ENCODE results near the gene LGALS7. TPM values are rescaled to one million over a fixed set of nuclear protein-coding genes. Genes with fewer than 3 reads are reported as not detected.

The LGALS7 gene
- total RNA-seq, 4 donors from 2014 or later: not detected

DNA sequence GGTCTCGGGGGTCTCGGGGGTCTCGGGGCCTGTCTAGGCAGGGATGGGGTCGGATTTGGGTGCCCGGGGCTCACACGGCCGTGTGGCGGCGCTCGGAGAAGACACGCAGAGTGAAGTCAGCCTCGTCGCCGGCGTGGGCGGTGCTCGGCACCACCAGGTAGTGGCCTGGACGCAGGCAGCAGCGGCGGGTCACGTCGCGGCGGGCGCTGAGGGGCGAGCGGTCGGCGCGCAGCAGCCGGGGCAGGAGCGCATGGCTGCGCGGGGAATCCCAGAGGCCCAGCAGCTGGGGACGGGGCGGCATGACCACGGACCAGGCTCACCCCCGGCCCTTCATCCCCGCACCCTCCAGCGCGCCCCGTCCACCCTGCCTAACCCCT is 37.3 kb downstream of the LGALS7 start:
- DNase-seq (ENCODE audit: extremely low spot score): no peak
- Histone ChIP-seq H3K4me3 (peak overlapping the region; percentile 40 to 60 (median 42)), H3K9me3 (no peaks in the 10 kb centered on the region), H3K4me1 (peaks cover 18 to 54% (median 45%) of the 10 kb centered on the region in 4 donors), H3K27ac (replicated peaks in 1 of 4) (peak overlapping the region; percentile 7 to 69 (median 36)), H3K27me3 (no peaks in the 10 kb centered on the region), H3K36me3 (peaks cover 1 to 15% (median 10%) of the 10 kb centered on the region in 4 donors)
- no CpG with 5 or more reads among the region's 42 CpGs for WGBS
- no peak for TF ChIP-seq POLR2A (IDR thresholded peaks at IDR 0.05; ENCODE audit: low read depth)
- TF ChIP-seq EP300 (IDR thresholded peaks at IDR 0.05): no peak
- TF ChIP-seq, protein P1, sequence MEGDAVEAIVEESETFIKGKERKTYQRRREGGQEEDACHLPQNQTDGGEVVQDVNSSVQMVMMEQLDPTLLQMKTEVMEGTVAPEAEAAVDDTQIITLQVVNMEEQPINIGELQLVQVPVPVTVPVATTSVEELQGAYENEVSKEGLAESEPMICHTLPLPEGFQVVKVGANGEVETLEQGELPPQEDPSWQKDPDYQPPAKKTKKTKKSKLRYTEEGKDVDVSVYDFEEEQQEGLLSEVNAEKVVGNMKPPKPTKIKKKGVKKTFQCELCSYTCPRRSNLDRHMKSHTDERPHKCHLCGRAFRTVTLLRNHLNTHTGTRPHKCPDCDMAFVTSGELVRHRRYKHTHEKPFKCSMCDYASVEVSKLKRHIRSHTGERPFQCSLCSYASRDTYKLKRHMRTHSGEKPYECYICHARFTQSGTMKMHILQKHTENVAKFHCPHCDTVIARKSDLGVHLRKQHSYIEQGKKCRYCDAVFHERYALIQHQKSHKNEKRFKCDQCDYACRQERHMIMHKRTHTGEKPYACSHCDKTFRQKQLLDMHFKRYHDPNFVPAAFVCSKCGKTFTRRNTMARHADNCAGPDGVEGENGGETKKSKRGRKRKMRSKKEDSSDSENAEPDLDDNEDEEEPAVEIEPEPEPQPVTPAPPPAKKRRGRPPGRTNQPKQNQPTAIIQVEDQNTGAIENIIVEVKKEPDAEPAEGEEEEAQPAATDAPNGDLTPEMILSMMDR (IDR thresholded peaks at IDR 0.05): no peak
- TF ChIP-seq POLR2AphosphoS5 (IDR thresholded peaks at IDR 0.05): no peak
- intact Hi-C loops (cut with DNase I): no loop called here

GRCh38 chr19:38735257-38735686 is 38.0 kb downstream of the LGALS7 start:
- H3K27me3 ChIP-seq: no peaks in the 10 kb centered on the region
- H3K27ac ChIP-seq (replicated peaks in 1 of 4): peak overlapping the region; percentile 64 to 78 (median 74)
- DNase-seq (ENCODE audit: extremely low spot score): no peak
- H3K9me3 ChIP-seq: no peaks in the 10 kb centered on the region
- TF ChIP-seq EP300 (IDR thresholded peaks at IDR 0.05): no peak
- TF ChIP-seq, protein P1 (IDR thresholded peaks at IDR 0.05): no peak
- no peak for TF ChIP-seq POLR2AphosphoS5 (IDR thresholded peaks at IDR 0.05)
- TF ChIP-seq POLR2A (IDR thresholded peaks at IDR 0.05; ENCODE audit: low read depth): no peak
- H3K36me3 ChIP-seq: peaks cover 8 to 22% (median 17%) of the 10 kb centered on the region in 4 donors
- intact Hi-C loops (cut with DNase I): no loop called here
- H3K4me1 ChIP-seq: peaks cover 18 to 59% (median 46%) of the 10 kb centered on the region in 4 donors
- H3K4me3 ChIP-seq: peak overlapping the region in 2 of 4 donors; percentile 5 to 40
- 41% methylated on average over 4 of the region's 18 CpGs for WGBS

GRCh38 chr19:38734426-38735256 is 38.7 kb downstream of the LGALS7 start:
- Histone ChIP-seq H3K27me3 (no peaks in the 10 kb centered on the region), H3K27ac (replicated peaks in 1 of 4) (peak overlapping the region; percentile 64 to 78 (median 74)), H3K36me3 (peaks cover 11 to 29% (median 21%) of the 10 kb centered on the region in 4 donors), H3K4me3 (peak overlapping the region in 2 of 4 donors; percentile 5 to 40), H3K4me1 (peaks cover 19 to 60% (median 47%) of the 10 kb centered on the region in 4 donors), H3K9me3 (no peaks in the 10 kb centered on the region)
- WGBS: 58% methylated on average over 13 of the region's 13 CpGs
- intact Hi-C loops (cut with DNase I): loop anchor here (5.0 kb wide), 1 partner anchor 103 kb away; no protein-coding TSS in a partner anchor
- DNase-seq (ENCODE audit: extremely low spot score): no peak
- peak in 1 of 2 donors; percentile 27 for TF ChIP-seq POLR2AphosphoS5 (IDR thresholded peaks at IDR 0.05)
- TF ChIP-seq, protein P1 (IDR thresholded peaks at IDR 0.05): no peak

DNA sequence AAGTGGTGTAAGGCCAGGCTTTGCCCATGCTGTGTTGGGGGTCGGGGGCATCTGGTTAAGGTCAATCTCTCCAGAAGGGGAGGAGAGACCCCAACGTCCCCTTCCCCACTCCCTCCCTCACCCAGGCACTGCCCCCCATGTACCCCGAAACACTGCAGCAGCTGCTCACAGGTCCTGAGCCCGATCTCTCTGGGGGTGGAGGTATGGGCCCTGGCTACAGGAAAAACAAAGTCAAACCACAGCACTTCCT is 39.2 kb downstream of the LGALS7 start:
- 65% methylated on average over 4 of the region's 4 CpGs for WGBS
- TF ChIP-seq, protein P1 (IDR thresholded peaks at IDR 0.05): no peak
- no peak for TF ChIP-seq EP300 (IDR thresholded peaks at IDR 0.05)
- TF ChIP-seq POLR2AphosphoS5 (IDR thresholded peaks at IDR 0.05): no peak
- peaks cover 24 to 65% (median 51%) of the 10 kb centered on the region in 4 donors for H3K4me1 ChIP-seq
- peaks cover 11 to 34% (median 26%) of the 10 kb centered on the region in 4 donors for H3K36me3 ChIP-seq
- H3K27me3 ChIP-seq: no peaks in the 10 kb centered on the region
- DNase-seq (ENCODE audit: extremely low spot score): no peak
- H3K27ac ChIP-seq (replicated peaks in 1 of 4): peak overlapping the region; percentile 64 to 78 (median 74)
- H3K4me3 ChIP-seq: no peak overlapping the region
- no peaks in the 10 kb centered on the region for H3K9me3 ChIP-seq
- intact Hi-C loops (cut with DNase I): loop anchor here (5.0 kb wide), 1 partner anchor 103 kb away; no protein-coding TSS in a partner anchor
